GM18858 (cell line): ENCODE measurements around the gene USP50.
"Not testable (repeated sequence)": the region's sequence is repeated elsewhere in the genome, so short reads cannot be mapped to it uniquely, and the experiment has no call there.

ENCODE experiments used
- ATAC-seq: cut with Tn5 transposase; IDR thresholded peaks from one replicate; pipeline ENCODE4 v1.9.1; 2021; ENCODE audit not compliant: unreplicated experiment

Gene USP50

GRCh38 chr15:50505656-50506055, 40.8 kb downstream of the USP50 start:
- ATAC-seq: not testable (repeated sequence)

GRCh38 chr15:50503144-50503543, 43.3 kb downstream of the USP50 start:
- no peak for ATAC-seq

- no peak for ATAC-seq
Measured at GRCh38 chr15:50501815-50502214, 44.7 kb downstream of the USP50 start.

GRCh38 chr15:50500352-50500751, 46.1 kb downstream of the USP50 start:
- ATAC-seq: no peak

GRCh38 chr15:50496692-50497091, 49.8 kb downstream of the USP50 start:
- ATAC-seq: no peak

GRCh38 chr15:50494547-50494946, 51.9 kb downstream of the USP50 start:
- not testable (repeated sequence) for ATAC-seq

- no peak for ATAC-seq
Measured at GRCh38 chr15:50493625-50494024, 52.8 kb downstream of the USP50 start.

GRCh38 chr15:50487287-50487686, 59.2 kb downstream of the USP50 start:
- ATAC-seq: no peak

- ATAC-seq: no peak
Measured at GRCh38 chr15:50485389-50485788, 61.1 kb downstream of the USP50 start.

GRCh38 chr15:50484781-50485180, 61.7 kb downstream of the USP50 start:
- peak; percentile 72 for ATAC-seq

GRCh38 chr15:50476143-50476542, 70.3 kb downstream of the USP50 start:
- ATAC-seq: no peak

- no peak for ATAC-seq
Measured at GRCh38 chr15:50471072-50471471, 75.4 kb downstream of the USP50 start.

GRCh38 chr15:50463423-50464358, 82.8 kb downstream of the USP50 start:
- peak; percentile 44 for ATAC-seq

- no peak for ATAC-seq
Measured at GRCh38 chr15:50458348-50459112, 87.9 kb downstream of the USP50 start.

- no peak for ATAC-seq
Measured at GRCh38 chr15:50452927-50453326, 93.5 kb downstream of the USP50 start.
